ENCODE data around the gene CHFR.
A peak's percentile ranks its signal among the peaks of the same experiment; 100 is the strongest.
"Not testable (repeated sequence)": the region's sequence is repeated elsewhere in the genome, so short reads cannot be mapped to it uniquely, and the experiment has no call there.

Gene CHFR, protein sequence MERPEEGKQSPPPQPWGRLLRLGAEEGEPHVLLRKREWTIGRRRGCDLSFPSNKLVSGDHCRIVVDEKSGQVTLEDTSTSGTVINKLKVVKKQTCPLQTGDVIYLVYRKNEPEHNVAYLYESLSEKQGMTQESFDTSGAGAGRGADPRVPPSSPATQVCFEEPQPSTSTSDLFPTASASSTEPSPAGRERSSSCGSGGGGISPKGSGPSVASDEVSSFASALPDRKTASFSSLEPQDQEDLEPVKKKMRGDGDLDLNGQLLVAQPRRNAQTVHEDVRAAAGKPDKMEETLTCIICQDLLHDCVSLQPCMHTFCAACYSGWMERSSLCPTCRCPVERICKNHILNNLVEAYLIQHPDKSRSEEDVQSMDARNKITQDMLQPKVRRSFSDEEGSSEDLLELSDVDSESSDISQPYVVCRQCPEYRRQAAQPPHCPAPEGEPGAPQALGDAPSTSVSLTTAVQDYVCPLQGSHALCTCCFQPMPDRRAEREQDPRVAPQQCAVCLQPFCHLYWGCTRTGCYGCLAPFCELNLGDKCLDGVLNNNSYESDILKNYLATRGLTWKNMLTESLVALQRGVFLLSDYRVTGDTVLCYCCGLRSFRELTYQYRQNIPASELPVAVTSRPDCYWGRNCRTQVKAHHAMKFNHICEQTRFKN
- total RNA-seq = 112 to 143 (median 127) reads per million in 4 experiments

DNA sequence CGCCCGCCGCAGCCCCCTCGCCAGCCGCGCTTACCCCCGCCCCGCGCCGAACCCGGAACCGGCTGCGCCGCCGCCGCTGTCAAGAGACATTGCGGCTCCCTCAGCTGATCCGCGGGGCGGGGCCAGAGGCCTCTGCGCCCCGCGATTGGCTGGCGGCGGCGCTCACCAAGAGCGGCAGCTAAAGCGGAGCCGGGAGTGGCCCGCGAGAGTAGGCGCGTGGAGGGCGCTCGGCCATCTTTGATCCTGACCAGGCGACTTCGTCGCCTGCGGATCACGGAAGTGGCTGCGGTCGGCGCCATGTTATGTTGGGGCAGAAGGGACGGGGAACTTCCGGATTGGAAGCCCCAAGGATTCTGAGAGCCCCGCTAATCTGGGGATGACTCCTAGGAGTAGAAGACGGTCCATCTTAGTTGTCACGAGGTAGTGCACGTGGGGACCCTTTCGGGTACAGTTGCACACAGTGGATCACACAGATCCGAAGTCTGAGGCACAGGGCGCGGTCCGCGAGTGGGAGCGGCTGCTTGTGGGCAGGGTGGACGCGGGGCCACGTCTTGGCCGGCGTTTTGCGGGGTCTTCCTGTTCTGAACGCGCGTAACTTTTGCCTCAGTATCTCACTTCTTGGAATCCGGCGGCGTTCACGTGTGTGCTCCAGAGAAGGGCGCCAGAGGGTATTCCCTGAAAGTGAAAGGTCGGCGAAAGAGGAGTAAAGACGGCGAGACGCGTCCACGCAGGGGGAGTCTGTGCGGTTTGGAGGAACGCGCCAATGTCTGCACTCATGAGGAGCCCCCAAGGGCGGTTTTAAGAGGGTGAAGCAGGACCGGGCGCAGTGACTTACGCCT is at the start of gene CHFR:
Gene CHFR, minus strand, starts transcription at position 93 of the 839 bp plus-strand sequence. CDS start 277 bp downstream, outside the sequence.
- DNase-seq = peak; percentile 85

DNA sequence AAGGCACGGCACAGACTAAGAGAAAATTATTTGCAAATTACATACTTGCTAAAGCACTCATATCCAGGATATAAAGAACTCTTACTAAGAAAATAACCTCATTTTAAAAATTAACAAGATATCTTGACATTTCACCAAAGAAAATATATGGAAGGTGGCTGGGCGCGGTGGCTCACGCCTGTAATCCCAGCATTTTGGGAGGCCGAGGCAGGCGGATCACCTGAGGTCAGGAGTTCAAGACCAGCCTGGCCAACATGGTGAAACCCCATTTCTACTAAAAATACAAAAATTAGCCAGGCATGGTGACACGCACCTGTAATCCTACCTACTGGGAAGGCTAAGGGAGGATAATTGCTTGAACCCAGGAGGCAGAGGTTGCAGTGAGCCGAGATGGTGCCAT is 49.5 kb upstream of the CHFR start:
- DNase-seq = not testable (repeated sequence)

DNA sequence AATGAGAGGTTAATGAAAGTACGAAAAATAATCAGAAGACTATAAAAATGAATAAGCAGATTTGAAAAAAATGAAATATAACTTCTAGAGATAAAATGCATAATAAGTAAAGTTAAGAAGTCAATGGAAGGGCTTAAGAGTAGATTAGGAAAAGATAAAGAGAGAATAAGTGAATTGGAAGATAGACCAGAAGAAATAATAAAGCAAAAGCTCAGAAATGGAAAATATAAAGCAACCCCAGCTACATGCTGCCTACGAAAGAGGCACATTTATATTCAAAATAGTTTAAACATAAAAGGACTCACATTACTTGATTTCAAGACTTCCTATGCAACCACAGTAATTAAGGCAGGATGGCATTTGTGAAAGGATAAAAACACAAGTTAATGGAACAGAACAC is 48.8 kb upstream of the CHFR start:
- DNase-seq = no peak

DNA sequence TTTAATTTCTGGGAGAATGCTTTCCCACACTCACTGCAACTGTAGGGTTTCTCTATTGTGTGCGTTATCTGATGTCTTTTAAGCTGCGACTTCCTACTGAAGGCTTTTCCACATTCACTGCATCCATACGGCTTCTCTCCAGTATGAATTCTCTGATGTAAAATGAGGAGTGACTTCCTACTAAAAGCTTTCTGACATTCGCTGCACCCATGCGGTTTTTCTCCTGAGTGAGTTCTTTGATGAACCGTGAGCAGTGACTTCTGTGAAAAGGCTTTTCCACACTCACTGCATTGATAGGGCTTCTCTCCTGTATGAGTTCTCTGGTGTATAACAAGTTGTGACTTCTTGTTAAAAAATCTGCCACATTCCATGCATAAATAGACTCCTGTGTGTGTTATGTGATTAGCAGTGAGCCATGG is 39.0 kb upstream of the CHFR start:
- DNase-seq = no peak

DNA sequence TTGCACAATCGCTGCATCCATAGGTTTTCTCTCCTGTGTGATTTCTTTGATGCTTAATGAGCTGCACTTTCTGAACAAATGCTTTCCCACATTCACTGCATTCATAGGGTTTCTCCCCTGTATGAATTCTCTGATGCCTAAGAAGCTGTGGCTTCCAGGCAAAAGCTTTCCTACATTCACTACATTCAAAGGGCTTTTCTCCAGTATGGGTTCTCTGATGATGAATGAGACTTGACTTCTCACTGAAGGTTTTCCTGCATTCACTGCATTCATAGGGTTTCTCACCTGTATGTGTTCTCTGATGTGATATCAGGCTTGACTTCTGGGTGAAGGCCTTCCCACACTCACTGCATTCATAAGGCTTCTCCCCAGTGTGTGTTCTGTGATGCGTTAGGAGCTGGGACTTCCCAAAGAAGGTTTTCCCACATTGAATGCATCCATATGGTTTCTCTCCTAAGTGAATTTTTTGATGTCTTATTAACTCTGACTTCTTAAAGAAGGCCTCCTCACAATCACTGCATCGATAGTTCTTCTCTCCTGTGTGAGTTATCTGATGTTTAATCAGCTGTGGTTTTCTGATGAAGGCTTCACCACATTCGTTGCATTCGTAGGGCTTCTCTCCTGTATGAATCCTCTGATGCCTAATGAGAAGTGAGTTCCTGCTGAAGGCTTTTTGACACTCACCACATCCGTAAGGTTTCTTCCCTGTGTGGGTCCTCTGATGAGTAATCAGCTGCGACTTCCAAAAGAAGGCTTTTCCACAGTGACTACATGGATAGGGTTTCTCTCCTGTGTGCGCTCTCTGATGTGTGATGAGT is 38.4 kb upstream of the CHFR start:
- no peak for DNase-seq

DNA sequence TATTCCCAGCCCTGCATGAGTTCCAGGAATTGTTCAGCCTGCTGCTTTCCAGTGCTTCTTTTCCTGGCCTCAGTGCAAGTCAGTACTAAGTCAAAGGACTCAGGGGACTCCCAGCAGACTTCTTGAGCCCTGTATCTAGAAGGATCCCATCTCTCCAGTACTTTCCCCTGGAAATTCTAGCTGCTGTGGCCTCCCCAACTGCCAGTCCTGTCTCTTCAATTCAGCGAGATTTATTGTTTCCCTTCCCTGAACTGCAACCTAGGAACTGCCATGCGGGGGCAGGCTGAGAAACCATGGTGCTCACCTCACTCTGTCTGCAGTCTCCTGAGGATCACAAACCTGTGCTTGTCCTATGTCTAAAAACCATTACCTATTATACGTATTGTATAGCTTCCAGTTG is 37.0 kb upstream of the CHFR start:
- no peak for DNase-seq

DNA sequence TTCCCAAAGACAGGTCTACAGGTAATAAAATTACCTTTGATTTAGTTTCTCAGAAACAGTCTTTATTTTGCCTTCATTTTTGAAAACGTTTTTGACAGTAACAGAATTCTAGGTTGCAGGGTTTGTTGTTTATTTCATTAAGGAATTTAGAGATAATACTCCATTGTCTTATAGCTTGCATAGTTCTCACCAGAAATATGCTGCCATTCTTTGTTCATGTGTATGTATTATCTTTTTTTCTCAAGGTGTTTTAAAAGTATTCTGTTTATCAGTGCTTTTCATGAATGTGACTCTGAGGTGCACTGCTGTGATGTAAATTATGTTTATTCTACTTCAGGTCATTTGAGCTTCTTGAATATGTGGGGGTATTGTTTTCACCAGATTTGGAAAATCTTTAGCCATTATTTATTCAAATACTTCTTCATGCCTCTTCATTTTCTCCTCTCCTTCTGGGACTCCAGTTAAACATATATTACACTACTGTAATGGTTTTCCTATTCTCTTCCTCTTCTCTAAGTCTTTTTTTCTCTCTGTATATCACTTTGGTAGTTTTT is 36.0 kb upstream of the CHFR start:
- DNase-seq = no peak

DNA sequence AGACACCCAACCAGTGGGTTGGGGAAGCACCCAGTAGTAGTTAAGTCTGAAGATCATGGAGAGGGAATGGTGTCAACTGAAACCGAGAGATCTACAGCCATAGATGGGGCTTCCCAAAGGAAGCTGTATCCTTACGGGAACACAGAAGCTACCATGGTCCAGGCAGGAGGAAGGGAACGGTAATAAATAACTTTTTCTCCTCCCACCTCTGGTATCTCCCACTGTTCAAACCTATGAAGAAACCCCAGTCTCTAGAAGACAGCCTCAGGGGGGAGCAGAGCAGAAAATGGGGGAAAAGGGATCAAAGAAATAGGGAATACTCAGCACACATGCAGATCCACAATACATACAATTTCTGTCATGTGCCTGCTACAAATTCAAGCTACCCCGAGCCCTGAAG is 35.3 kb upstream of the CHFR start:
- DNase-seq = no peak

DNA sequence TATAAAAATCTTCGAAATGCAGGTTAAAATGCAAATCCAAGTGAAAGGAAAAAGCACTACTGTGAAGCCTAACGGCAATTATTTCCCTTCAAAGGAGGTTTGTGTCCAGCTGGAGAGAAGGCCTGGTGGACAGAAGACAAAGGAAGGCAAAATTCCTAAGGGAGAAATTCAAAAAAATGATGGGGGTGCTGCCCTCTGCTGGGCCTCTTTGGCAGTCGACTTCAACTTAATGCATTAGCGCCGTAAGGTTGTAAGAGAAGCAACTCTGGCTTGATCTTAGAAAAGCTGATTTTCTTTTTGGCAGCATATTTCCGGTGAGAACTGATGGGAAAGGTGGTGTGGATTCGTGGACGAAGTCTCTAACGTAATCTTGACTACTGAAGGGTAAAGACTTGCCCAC is 34.3 kb upstream of the CHFR start:
- DNase-seq = no peak

DNA sequence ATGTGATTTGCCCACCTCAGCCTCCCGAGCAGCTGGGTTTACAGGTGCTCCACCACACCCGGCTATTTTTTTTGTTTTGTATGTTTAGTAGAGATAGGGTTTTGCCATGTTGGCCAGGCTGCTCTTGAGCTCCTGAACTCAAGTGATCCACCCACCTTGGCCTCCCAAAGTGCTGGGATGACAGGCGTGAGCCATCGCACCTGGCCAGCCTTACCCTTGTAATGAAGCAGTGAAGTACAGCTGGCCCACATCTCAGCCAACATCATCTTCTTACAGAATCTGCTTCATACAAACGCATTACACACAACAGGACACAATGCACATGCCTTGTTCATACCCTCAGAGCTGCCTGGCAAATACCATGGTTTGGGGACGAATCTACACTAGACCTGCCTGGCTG is 31.3 kb upstream of the CHFR start:
- no peak for DNase-seq

DNA sequence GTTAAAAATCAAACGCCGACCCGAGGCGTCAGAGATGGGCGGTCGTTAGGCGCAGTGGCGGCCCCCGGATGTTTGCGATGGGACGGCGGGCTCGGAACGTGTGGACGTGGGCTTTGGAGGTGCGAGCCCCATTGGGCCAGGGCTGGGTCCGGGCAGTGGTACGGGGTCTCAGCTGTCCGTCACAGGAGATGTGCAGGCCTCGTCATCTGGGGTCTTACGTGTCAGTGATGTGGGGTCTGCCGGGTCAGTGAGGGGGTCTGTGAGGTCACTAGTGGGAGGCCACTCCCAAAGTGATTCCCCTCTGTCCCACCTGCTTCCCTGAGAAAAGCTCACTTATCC is 21.6 kb upstream of the CHFR start:
- DNase-seq = no peak

DNA sequence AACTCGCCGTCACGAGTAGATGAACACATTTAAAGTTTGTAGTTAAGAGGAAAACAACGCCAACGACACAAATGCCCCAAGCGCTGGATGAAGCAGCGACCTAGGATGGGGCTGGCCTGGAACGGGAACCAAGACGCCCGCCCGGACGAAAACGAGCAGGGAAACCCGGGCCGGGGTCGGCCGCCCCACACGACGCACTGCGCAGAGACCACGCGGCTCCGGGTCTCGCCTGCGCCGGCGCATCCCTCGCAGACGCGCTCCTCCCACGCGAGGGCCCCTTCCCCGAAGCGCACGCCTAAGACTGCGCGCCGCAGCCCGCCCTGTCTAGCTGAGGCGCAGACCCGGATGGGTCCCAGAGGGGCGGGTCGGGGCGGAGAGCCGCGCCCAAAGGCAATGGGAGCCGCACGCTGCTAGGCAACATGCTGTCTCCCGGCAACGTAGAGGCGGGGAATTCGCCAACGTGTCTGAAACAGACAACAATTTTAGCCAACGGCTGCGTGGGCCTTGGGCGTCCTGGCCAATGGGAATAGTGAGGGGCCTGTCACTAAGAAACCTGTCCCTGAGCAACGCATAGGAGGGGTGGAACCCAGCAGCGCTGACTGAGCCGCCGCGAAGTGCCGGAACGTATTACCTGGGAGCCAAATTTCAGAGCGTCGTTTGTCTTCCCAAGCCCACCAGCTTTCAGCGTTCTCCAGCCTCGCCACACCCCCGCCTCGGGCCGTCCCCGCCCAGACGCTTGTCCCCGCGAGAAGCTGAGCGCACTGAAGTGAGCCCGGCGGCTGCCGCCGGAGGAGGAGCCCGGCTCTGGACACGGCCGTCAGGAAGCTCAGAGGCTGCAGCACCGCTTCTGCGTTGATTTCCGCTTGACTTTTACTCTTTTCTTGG is 21.0 kb upstream of the CHFR start:
- peak; percentile 97 for DNase-seq

DNA sequence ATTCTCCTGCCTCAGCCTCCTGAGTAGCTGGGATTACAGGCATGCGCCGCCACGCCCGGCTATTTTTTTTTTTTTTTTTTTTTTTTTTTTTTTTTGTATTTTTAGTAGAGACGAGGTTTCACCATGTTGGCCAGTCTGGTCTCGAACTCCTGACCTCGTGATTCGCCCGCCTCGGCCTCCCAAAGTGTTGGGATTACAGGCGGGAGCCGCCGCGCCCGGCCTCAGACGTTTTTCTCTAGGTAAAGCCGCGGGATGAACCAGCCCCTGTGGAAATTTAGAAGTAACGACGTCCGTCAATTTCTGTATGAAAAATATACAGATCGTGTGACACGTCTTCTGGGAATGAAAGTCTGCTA is 20.4 kb upstream of the CHFR start:
- not testable (repeated sequence) for DNase-seq

DNA sequence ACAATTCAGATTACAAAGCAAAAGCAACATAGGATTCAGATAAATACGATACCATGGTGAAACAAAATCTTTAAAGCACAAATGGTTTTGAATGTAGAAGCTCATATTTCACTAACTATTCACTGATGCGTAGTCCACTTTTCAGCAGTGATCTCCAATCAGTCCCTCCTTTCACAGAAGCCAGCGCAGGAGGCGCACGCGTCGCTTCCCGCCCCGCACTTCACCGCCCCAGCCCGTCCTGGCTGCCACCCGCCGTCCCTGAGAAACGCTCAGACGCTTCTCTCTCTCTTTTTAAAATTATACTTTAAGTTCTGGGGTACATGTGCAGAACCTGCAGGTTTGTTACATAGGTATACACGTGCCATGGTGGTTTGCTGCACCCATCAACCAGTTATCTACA is 19.8 kb upstream of the CHFR start:
- no peak for DNase-seq

DNA sequence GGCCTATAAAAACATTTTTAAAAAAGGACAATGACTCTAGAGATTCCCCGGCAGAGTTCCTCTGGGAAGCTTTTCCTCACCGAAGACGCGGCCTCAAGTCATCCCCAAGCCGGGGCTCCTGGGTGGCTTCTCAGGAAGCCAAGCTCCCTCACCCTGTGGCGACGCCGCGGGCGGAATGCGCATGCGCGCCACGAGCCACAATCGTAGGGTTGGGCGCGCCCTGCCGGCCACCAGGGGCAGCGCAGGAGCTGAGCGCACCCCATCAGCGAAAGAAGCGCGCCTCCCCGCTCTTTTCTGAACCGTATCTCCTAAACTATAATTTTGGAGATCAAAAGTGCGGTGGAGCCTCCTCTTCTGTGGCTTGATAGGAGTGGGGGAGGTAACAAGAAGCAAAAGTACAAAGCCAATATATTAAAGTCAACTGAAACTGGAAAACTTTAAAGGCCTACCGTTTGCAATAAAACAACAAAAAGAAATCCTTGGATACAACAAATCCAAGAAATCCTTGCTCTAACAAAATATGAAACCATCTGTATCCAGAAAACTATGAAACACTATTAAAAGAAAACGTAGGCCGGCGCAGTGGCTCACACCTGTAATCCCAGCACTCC is 17.4 kb upstream of the CHFR start:
- peak; percentile 87 for DNase-seq

DNA sequence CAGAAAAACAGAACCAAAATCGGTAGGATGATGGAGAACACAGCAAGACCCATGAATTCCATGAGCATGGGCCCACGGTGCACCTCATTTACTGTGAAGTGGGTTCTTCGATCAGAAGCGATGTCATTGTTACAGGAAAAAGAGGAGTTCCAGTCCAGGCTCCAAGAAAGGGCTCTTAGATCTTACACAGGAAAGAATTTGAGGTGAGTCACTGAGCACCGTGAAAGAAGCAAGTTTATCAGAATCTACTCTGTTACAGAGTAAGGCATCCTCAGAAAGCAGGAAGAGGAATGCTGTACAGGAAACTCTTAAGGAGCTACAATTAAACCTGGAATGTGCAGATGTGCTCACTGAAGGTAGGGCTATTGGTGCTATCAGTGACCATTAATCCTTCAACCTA is 11.6 kb upstream of the CHFR start:
- DNase-seq = no peak

DNA sequence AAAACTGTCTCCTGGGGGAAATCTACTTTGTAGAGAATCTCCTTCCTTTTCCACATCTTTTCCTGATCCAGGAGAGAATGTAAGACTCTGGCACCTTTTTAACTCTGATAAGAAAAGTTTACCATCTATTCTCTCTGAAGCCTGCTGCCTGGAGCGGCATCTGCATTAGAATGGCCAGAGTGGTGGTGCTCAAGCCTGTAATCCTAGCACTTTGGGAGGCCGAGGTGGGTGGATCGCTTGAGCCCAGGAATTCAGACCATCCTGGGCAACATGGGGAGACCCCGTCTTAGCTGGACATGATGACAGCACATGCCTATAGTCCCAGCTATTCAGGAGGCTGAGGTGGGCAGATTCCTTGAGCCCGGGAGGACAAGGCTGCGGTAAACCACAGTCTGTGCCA is 1.4 kb upstream of the CHFR start:
- no peak for DNase-seq

DNA sequence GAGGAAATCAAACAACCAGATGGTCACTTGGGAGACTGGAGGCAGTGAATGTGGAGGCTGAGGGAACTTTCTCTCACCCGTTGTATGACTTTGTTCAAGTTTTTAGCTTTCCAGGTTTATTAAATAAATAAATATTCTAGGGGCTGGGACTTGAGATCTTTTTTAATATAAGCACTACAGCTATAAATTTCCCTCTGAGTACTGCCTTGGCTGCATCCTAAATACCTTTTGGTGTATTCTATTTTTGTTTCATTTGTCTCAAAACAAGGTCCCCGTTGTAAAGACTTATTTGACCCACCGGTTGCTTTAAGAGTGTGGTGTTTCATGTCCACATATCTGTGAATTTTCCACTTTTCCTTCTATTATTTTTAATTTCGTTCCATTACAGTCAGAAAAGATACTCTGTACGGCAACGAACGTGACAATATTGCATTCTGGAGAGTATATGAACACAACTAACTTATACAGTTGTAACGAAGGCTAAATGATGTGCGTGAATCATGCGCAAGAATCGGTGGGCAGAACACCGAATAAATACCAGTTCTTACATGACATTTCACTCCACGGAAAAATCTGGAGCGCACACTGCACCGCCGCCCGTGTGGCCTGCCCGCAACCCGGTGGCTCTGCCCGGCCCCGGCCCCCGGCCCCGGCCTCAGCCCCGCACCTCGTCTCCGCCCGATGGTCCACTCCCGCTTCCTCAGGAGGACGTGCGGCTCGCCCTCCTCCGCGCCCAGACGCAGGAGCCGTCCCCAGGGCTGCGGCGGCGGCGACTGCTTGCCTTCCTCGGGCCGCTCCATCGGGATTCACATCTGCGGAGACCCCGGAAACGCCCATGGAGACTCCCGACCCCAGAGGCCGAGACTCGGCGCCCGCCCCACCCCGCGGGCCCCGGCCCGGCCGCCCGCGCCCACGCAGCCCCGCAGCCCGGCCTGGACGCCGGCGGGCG is 602 bp downstream of the CHFR start:
- DNase-seq = no peak

DNA sequence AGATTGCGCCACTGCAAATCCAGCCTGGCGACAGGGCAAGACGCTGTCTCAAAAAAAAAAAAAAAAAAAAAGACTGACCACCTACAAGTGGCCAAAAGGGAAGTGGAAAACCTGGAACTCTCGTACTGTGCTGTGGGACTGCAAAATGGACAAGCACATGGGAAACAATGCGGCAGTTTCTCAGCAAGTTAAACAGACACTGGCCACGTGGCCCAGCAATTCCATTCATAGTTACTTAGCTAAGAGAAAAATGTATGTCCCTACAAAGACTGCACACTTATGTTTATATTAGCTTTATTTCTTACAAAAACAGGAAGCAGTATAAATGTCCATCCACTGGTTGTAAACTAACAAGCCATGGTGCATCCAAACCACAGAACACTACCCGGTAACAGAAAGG is 5.6 kb downstream of the CHFR start:
- DNase-seq = no peak

DNA sequence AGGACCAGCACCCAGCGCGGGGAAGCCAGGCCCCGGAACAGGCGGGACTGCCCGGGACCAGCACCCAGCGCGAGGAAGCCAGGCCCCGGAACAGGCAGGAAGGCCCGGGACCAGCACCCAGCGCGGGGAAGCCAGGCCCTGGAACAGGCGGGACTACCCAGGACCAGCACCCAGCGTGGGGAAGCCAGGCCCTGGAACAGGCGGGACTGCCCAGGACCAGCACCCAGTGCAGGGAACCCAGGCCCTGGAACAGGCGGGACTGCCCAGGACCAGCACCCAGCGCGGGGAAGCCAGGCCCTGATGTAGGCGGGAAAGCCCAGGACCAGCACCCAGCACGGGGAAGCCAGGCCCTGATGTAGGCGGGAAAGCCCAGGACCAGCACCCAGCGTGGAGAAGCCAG is 12.8 kb downstream of the CHFR start:
- DNase-seq = not testable (repeated sequence)
